Nephron (organoid): ENCODE results near the gene PPRC1.

Experiments used
- H3K27ac Mint-ChIP-seq, 3 experiments: 2 replicates each; pipeline ENCODE4 v1.8.0; 2020; ENCODE audit warnings: mixed read lengths in 3 of 3, mild to moderate bottlenecking in 2 of 3, moderate library complexity in 1 of 3
- H3K27me3 Mint-ChIP-seq: 2 replicates; pipeline ENCODE4 v1.8.0; 2021; ENCODE audit warnings: low read depth, mild to moderate bottlenecking, moderate library complexity, mixed read lengths
- H3K36me3 Mint-ChIP-seq: 2 replicates; pipeline ENCODE4 v1.8.0; 2020; ENCODE audit warnings: low read depth, mixed read lengths
- H3K4me1 Mint-ChIP-seq: 2 replicates; pipeline ENCODE4 v1.8.0; 2020; ENCODE audit warnings: mixed read lengths
- H3K4me3 Mint-ChIP-seq, 3 experiments: 2 replicates each; pipeline ENCODE4 v1.8.0; 2020; ENCODE audit warnings: mild to moderate bottlenecking in 3 of 3, mixed read lengths in 3 of 3, moderate library complexity in 2 of 3
- H3K9me3 Mint-ChIP-seq: 2 replicates; pipeline ENCODE4 v1.8.0; 2020; ENCODE audit warnings: mixed read lengths
- CTCF ChIP-seq, 3 experiments: fragments of 200-600 bp; sonication (generic); IDR thresholded peaks; one replicate each; pipeline ENCODE4 v1.5.0; 2021; ENCODE audit warnings: antibody characterized with exemption in 3 of 3; ENCODE audit not compliant: unreplicated experiment in 3 of 3

The PPRC1 gene, protein sequence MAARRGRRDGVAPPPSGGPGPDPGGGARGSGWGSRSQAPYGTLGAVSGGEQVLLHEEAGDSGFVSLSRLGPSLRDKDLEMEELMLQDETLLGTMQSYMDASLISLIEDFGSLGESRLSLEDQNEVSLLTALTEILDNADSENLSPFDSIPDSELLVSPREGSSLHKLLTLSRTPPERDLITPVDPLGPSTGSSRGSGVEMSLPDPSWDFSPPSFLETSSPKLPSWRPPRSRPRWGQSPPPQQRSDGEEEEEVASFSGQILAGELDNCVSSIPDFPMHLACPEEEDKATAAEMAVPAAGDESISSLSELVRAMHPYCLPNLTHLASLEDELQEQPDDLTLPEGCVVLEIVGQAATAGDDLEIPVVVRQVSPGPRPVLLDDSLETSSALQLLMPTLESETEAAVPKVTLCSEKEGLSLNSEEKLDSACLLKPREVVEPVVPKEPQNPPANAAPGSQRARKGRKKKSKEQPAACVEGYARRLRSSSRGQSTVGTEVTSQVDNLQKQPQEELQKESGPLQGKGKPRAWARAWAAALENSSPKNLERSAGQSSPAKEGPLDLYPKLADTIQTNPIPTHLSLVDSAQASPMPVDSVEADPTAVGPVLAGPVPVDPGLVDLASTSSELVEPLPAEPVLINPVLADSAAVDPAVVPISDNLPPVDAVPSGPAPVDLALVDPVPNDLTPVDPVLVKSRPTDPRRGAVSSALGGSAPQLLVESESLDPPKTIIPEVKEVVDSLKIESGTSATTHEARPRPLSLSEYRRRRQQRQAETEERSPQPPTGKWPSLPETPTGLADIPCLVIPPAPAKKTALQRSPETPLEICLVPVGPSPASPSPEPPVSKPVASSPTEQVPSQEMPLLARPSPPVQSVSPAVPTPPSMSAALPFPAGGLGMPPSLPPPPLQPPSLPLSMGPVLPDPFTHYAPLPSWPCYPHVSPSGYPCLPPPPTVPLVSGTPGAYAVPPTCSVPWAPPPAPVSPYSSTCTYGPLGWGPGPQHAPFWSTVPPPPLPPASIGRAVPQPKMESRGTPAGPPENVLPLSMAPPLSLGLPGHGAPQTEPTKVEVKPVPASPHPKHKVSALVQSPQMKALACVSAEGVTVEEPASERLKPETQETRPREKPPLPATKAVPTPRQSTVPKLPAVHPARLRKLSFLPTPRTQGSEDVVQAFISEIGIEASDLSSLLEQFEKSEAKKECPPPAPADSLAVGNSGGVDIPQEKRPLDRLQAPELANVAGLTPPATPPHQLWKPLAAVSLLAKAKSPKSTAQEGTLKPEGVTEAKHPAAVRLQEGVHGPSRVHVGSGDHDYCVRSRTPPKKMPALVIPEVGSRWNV (N-terminal part only)

GRCh38 chr10:102132563-102133372 is at the start of gene PPRC1:
TSS of gene PPRC1 (plus strand) at chr10:102133040. CDS start at chr10:102133069, 29 bp downstream.
- H3K27me3 Mint-ChIP-seq: peaks cover 3% of the 10 kb centered on the region
- peak; percentile 98 to 99 (median 98) for TF ChIP-seq CTCF (IDR thresholded peaks at IDR 0.05; ENCODE audit: unreplicated experiment in 3 of 3)
- H3K27ac Mint-ChIP-seq: peak within 1 kb of the TSS; percentile 93 to 97 (median 96)
- peaks cover 45% of the 10 kb centered on the region for H3K4me1 Mint-ChIP-seq
- peaks cover 3% of the 10 kb centered on the region for H3K36me3 Mint-ChIP-seq
- peak within 1 kb of the TSS; percentile 93 to 98 (median 96) for H3K4me3 Mint-ChIP-seq
- no peaks in the 10 kb centered on the region for H3K9me3 Mint-ChIP-seq

- Mint-ChIP-seq H3K9me3 (no peaks in the 10 kb centered on the region), H3K4me1 (no peaks in the 10 kb centered on the region), H3K4me3 (no peak overlapping the region), H3K27me3 (no peaks in the 10 kb centered on the region), H3K36me3 (no peaks in the 10 kb centered on the region), H3K27ac (no peak overlapping the region)
- no peak for TF ChIP-seq CTCF (IDR thresholded peaks at IDR 0.05; ENCODE audit: unreplicated experiment in 3 of 3)
These were observed 49.3 kb upstream of the PPRC1 start for GRCh38 chr10:102083541-102083940.

GRCh38 chr10:102085336-102085735 is 47.5 kb upstream of the PPRC1 start:
- no peaks in the 10 kb centered on the region for H3K9me3 Mint-ChIP-seq
- no peak overlapping the region for H3K27ac Mint-ChIP-seq
- TF ChIP-seq CTCF (IDR thresholded peaks at IDR 0.05; ENCODE audit: unreplicated experiment in 3 of 3): no peak
- H3K27me3 Mint-ChIP-seq: no peaks in the 10 kb centered on the region
- H3K4me3 Mint-ChIP-seq: no peak overlapping the region
- peaks cover under 1% of the 10 kb centered on the region for H3K36me3 Mint-ChIP-seq
- H3K4me1 Mint-ChIP-seq: no peaks in the 10 kb centered on the region

GRCh38 chr10:102086196-102086595 is 46.6 kb upstream of the PPRC1 start:
- Mint-ChIP-seq H3K4me1 (no peaks in the 10 kb centered on the region), H3K9me3 (no peaks in the 10 kb centered on the region), H3K36me3 (peaks cover 6% of the 10 kb centered on the region), H3K27ac (no peak overlapping the region), H3K27me3 (no peaks in the 10 kb centered on the region), H3K4me3 (no peak overlapping the region)
- TF ChIP-seq CTCF (IDR thresholded peaks at IDR 0.05; ENCODE audit: unreplicated experiment in 3 of 3): no peak

- H3K4me1 Mint-ChIP-seq: no peaks in the 10 kb centered on the region
- no peak for TF ChIP-seq CTCF (IDR thresholded peaks at IDR 0.05; ENCODE audit: unreplicated experiment in 3 of 3)
- no peaks in the 10 kb centered on the region for H3K9me3 Mint-ChIP-seq
- H3K4me3 Mint-ChIP-seq: no peak overlapping the region
- no peaks in the 10 kb centered on the region for H3K27me3 Mint-ChIP-seq
- peaks cover 19% of the 10 kb centered on the region for H3K36me3 Mint-ChIP-seq
- H3K27ac Mint-ChIP-seq: no peak overlapping the region
These were observed 42.1 kb upstream of the PPRC1 start for GRCh38 chr10:102090772-102091171.
